HPDE6-E6E7 (cell line): ENCODE data around the gene AHCYL2.
A peak's percentile ranks its signal among the peaks of the same experiment; 100 is the strongest.
"Not testable (repeated sequence)": the region's sequence is repeated elsewhere in the genome, so short reads cannot be mapped to it uniquely, and the experiment has no call there.

Experiments used
- DNase-seq: peaks from one replicate; pipeline ENCODE4 v3.0.0; 2011; ENCODE audit warnings: missing footprints; ENCODE audit errors: extremely low spot score

AHCYL2 gene

GRCh38 chr7:129351320-129351719 lies 126.5 kb downstream of the AHCYL2 start:
- no peak for DNase-seq

DNA sequence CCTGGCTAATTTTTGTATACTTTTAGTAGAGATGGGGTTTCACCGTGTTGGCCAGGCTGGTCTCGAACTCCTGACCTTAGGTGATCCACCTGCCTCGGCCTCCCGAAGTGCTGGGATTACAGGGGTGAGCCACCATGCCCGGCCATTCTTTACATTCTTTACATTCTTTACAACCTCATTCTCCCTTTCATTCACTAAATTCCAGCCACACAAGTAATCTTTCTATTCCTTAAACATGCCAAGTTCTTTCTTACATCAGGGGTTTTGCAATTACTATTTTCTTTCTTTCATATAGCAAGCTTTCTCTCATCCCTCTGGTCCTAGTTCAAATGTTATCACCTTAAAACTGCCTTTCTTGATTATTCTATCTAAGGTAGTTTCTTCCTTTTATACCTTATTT lies 128.3 kb downstream of the AHCYL2 start:
- not testable (repeated sequence) for DNase-seq

DNA sequence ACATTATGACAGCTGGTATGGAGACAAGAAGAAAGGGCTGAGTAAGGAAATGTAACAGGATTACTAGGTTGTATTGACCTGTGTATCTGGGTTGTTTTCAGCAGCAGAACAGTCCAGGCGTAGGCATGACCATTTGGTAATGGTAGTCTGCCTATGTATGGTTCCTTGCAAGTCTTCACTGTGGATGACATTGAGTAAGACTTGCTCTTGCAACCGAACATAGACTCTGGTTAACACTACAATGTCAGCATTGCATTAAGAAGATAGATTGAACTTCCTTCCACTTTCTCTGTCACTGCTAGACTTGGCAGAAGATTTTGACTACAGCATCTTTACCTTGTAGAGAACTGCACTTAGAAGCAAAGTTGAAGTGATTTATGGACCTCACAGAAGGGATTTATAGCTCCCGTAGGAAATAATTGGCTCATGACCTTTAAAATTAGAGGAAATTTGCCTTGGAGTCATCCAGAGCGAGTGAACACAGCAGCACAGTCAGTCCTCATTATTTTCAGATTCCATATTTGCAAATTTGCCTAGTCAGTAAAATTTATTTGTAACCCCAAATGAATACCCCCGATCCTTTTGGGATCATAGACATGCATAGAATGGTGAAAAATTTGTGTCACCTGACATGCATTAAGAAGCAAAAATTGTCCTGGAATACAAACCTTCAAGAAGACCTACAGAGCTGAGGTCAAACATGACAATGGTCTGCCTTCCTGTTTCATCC lies 129.8 kb downstream of the AHCYL2 start:
- DNase-seq, result no peak

DNA sequence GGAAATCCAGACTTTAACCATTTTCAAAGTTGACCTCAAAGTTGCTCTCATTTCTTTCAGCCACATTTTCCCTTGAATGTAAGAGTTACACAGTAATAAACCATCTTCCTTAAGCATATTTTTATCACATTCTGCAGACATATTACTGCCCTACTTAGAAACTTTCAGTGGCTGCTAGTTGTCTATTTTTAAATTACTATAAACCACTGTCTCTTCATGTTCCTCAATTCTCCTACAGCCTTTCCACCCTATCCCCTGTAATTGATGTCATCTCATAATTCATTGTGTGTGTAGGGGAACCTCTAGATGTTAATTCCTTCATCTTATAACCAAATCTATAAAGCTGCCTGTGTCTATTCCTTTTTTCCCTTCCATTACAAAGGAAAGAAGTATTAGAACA lies 131.3 kb downstream of the AHCYL2 start:
- DNase-seq, result no peak

GRCh38 chr7:129359176-129359575 lies 134.3 kb downstream of the AHCYL2 start:
- no peak for DNase-seq

- DNase-seq, result no peak
Observed at GRCh38 chr7:129359638-129360037, 134.8 kb downstream of the AHCYL2 start.

DNA sequence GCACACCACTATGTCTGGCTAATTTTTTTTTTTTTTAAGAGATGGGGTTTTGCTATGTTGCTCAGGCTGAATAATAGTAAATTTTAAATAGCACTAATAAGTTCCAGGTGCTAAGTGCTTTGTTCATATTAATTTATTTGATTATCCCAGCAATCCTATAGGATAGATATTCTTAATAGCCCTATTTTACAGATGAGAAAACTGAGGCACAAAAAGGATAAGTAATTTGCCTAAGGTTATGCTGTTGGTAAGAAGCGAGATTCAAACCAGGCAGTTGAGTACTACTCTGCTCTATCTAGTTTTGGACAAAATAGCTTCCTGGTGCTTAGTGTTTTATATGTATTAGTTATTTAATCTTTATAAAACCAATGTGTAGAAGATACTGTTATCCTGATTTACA lies 136.9 kb downstream of the AHCYL2 start:
- no peak for DNase-seq

GRCh38 chr7:129362496-129362895 lies 137.7 kb downstream of the AHCYL2 start:
- no peak for DNase-seq

- DNase-seq, result no peak
Observed at GRCh38 chr7:129367349-129367699, 142.5 kb downstream of the AHCYL2 start.

- DNase-seq, result peak; percentile 64
Observed at GRCh38 chr7:129367700-129368388, 143.0 kb downstream of the AHCYL2 start.

GRCh38 chr7:129368389-129368986 lies 143.7 kb downstream of the AHCYL2 start:
- DNase-seq, result no peak

GRCh38 chr7:129369447-129369846 lies 144.6 kb downstream of the AHCYL2 start:
- DNase-seq, result not testable (repeated sequence)

DNA sequence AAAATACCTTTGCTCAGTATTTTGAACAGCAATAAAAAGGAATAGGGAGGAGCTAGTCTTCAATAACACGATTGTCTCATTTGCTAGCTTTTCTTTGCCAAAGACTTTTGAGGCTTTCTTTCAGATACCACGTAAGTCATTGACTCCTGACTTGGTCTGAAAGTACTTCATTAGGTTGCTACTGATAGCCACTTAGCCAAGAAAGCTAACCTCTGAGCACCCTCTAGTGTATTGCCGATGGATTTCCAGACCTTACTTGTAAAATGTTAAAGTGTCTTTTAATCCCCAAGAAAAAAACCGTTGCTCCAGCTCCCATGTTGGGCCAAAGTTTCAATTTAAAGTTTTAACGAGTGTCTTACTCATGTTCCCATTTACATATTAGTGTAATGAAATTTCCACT lies 146.0 kb downstream of the AHCYL2 start:
- no peak for DNase-seq

GRCh38 chr7:129371487-129371886 lies 146.7 kb downstream of the AHCYL2 start:
- no peak for DNase-seq

DNA sequence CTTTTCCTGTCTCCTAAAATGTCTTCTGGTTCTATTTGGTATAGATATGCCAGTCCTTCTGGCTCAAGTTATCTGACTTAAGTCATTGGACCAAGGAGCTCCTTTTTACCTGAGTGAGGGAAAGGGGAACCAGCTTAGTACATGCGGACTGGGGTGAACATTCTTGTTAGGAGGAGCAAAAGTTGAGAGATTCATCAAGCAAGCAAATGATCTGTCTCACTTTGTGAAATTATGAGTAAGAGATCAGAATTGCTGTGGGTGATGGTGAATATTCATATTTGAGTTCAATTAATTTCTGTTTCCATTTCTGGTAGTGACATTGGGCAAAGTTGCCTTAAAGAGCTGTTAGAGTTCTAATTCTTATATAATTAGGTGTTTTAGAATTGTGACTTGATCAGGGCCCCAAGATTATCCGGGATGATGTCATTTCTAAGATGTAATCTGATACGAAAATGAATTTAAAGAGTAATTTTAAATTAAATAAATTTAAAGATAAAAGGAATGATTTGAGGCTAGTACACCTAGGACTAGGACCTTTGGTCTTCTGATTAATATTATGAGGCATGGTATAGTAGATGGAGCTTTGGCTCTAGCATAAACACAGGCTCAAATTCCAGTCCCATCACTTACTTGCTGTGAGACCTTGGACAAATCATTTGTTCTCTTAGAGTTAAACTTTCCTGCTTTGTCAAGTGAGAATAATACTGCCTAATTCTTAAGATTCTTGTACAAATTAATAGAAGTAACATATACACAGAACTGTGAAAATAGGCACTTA lies 149.0 kb downstream of the AHCYL2 start:
- DNase-seq, result no peak

DNA sequence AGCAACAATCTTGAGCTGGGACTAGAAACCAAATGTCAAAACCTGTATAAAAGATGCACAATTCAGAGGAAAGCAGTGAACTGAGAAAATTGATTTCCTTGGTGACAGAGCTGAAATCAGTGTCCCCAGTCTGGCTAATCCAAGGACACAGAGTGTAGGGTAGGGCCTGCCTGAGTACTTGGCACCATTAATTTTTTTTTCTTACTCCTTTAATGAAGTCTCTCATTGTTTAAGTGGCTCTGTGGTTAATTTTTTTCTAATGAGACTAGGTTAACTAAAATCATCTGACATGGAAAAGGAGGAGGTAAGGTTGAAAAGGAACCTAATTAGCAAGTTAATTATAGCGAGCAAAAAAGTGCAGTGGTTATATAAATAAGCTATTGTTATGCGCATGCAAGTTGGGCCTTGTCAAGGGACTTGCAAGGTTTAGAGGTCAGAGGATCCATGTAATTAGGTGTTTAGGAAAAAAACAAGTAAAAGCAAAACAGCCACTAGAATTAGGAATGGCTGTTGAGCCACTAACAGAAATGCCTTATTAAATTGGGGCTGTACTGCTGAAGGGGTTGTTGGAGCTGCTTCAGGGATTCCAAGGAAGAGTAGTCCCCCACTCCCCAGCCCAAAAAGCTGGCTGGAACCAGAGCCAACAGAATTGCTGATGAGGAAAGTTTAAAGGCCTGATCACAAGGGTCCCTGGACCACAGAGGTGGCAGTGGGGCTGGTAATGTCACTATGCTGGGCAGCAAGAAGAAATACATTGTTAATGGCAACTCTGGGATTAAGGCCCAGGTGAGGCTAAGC lies 150.5 kb downstream of the AHCYL2 start:
- DNase-seq, result no peak

GRCh38 chr7:129376076-129376777 lies 151.4 kb downstream of the AHCYL2 start:
- DNase-seq, result peak; percentile 38

DNA sequence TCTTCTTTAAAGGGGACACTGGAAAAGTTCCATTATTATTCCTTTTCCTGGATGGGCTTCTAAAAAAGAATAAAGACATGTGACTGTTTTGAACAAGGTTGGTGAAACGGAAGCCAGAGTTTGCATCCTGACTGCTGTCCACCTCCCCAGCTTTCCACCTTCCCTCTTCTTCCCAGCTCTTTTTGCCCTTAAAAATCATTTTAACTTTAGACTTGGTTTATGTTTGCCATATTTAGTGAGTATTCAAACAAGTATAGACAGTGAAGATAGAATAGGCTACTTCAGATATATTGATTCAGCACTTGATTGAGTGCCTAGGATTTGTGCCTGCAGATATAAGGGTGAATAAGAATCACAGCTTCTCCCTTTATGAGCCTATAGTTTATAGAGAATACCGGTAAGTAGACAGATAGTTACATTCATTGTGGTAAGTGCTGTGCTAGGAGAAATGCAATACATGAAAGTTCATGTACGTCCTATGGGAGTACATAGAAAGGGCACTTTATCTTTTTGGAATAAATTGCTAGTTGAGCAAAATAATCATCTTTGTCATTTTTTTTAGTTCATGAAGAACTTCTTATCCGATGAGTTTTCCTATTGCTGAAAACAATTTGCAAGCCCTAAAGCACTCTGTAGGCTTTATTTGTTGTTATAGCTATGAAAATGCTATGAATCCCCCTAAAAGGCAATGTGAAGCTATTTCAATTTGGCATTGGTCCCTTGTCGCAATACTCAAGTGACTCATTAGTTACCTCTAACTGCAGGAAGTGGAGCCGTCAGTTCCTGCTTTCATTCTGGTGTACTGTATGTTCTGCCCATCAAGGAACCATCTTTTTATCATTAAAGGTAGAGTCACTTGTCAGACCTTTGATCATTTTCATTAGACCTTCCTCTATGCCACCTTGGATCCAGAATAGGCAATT lies 152.2 kb downstream of the AHCYL2 start:
- no peak for DNase-seq

DNA sequence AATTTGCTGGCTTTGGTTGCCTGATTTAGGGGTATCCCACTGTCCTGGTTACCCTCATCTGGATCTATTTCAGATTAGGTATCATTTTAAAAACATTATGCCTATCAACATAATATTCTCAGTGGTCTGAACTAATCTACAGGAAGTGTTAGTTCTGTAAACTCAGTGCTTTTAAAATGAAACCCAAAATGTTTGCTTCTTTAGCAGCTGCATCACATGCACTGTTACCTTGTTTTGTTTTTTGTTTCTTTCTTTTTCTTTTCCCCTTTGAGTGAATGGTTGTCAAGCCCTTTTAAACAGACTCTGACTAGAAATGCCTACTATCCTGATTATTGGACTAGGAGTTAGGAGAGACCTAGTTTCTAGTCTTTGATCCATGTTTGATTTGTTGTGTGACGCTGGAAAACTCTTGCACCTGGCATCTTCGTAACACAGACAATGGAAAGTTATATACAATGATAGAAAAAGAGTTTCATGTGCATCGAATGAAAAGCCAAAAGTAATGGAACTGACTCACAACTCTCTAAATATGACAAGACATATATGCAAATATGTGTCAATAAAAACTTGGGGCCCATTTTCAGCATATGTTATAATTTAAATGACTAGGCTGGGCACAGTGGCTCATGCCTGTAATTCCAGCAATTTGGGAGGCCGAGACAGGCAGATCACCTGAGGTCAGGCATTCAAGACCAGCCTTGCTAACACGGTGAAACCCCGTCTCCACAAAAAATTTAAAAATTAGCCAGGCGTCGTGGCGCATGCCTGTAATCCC lies 157.1 kb downstream of the AHCYL2 start:
- DNase-seq, result no peak
